GM18511 (cell line): ENCODE results near the gene PPP2R2B.

Experiments
- ATAC-seq: cut with Tn5 transposase; IDR thresholded peaks from one replicate; pipeline ENCODE4 v1.9.1; 2021; ENCODE audit warnings: mild to moderate bottlenecking, moderate library complexity; ENCODE audit not compliant: unreplicated experiment

Gene PPP2R2B

GRCh38 chr5:146888351-146888978, 9.9 kb upstream of the PPP2R2B start:
- no peak for ATAC-seq

GRCh38 chr5:146884066-146884626, 5.6 kb upstream of the PPP2R2B start:
- no peak for ATAC-seq

- ATAC-seq: no peak
Measured at GRCh38 chr5:146883511-146883910, 5.0 kb upstream of the PPP2R2B start.

GRCh38 chr5:146880966-146881365, 2.4 kb upstream of the PPP2R2B start:
- ATAC-seq: no peak

- peak; percentile 56 for ATAC-seq
Measured at GRCh38 chr5:146877783-146878475, 628 bp downstream of the PPP2R2B start.

GRCh38 chr5:146877178-146877681, 1.3 kb downstream of the PPP2R2B start:
- peak; percentile 41 for ATAC-seq

GRCh38 chr5:146873186-146873917, 5.2 kb downstream of the PPP2R2B start:
- no peak for ATAC-seq

- no peak for ATAC-seq
Measured at GRCh38 chr5:146872188-146872587, 6.4 kb downstream of the PPP2R2B start.

- ATAC-seq: no peak
Measured at GRCh38 chr5:146867996-146868708, 10.4 kb downstream of the PPP2R2B start.

- ATAC-seq: no peak
Measured at GRCh38 chr5:146866263-146866662, 12.3 kb downstream of the PPP2R2B start.

- ATAC-seq: no peak
Measured at GRCh38 chr5:146862641-146863040, 15.9 kb downstream of the PPP2R2B start.

GRCh38 chr5:146860213-146860893, 18.2 kb downstream of the PPP2R2B start:
- ATAC-seq: no peak

GRCh38 chr5:146852089-146852488, 26.5 kb downstream of the PPP2R2B start:
- no peak for ATAC-seq

GRCh38 chr5:146851133-146851532, 27.4 kb downstream of the PPP2R2B start:
- ATAC-seq: no peak

GRCh38 chr5:146849694-146850303, 28.8 kb downstream of the PPP2R2B start:
- ATAC-seq: no peak

- no peak for ATAC-seq
Measured at GRCh38 chr5:146848133-146848532, 30.4 kb downstream of the PPP2R2B start.

- ATAC-seq: no peak
Measured at GRCh38 chr5:146840016-146840415, 38.5 kb downstream of the PPP2R2B start.

GRCh38 chr5:146836226-146836842, 42.2 kb downstream of the PPP2R2B start:
- ATAC-seq: no peak

GRCh38 chr5:146832985-146833732, 45.4 kb downstream of the PPP2R2B start:
- ATAC-seq: no peak
